ENCODE measurements around the gene ZNF423.
A peak's percentile ranks its signal among the peaks of the same experiment; 100 is the strongest.

ZNF423 gene

DNA sequence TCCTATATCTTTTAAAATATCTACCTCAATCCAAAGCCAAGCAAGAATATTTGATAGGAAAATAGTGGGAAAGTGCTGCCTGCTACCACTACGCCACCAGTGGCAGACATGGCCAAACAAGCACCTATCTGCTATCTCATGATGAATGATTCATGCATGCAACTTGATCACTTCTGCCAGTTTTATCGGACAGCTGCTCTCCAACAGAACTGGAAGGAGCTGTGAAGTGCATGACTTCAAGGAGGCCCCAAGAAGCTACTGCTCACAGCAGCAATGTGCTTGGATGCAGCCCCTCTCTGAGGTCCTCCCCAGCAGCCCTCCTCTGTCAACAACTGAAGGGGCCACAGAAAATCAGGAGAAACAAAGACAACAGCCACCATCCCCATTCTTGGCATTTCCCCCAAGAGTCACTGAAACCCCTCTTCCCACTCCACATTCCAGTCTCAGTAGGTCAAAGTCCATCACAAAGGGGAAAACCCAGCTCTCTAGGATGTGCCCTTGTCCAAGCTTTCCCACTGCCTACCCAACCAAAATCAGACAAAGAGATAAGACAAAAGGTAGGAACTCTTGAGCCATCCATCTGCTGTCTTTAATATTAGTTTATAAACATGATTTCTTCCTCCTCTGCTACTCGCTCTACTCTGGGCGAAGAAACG is 267.1 kb downstream of the ZNF423 start:
- no peak overlapping the region for H3K14ac ChIP-seq (ENCODE audit: low read length in 2 of 2)

GRCh38 chr16:49588026-49588425 is 267.9 kb downstream of the ZNF423 start:
- Histone ChIP-seq H2BK120ac (ENCODE audit: low read depth, low read length) (no peak overlapping the region), H2BK12ac (ENCODE audit: low read length in 2 of 2) (no peak overlapping the region), H2AK5ac (ENCODE audit: low read length, severe bottlenecking) (no peak overlapping the region), H3K36me3 (ENCODE audit: control insufficient read depth in 1 of 2, insufficient read depth in 2 of 2, low read depth in 1 of 2, low read length in 2 of 2) (no peaks in the 10 kb centered on the region), H3K27me3 (ENCODE audit: control insufficient read depth in 1 of 2, insufficient read depth in 1 of 2, low read length in 2 of 2) (peaks cover 0 to 5% of the 10 kb centered on the region in 2 experiments), H3K4ac (ENCODE audit: low read depth in 1 of 2, low read length in 2 of 2) (no peak overlapping the region), H3K4me2 (ENCODE audit: low read length, poor library complexity, severe bottlenecking) (no peak overlapping the region), H3K9ac (ENCODE audit: low read length) (no peak overlapping the region), H3K18ac (ENCODE audit: low read depth in 1 of 2, low read length in 2 of 2) (no peak overlapping the region), H3K23ac (ENCODE audit: low read length in 2 of 2) (no peak overlapping the region), H3K14ac (ENCODE audit: low read length in 2 of 2) (no peak overlapping the region), H2BK5ac (ENCODE audit: low read depth, low read length, poor library complexity, severe bottlenecking) (no peak overlapping the region), H3K9me3 (ENCODE audit: control insufficient read depth, low read length) (no peaks in the 10 kb centered on the region), H4K91ac (ENCODE audit: low read length) (no peak overlapping the region), H3K4me1 (ENCODE audit: control insufficient read depth, insufficient read depth, low read depth, low read length) (peaks cover 4% of the 10 kb centered on the region), H2BK15ac (ENCODE audit: low read depth, poor library complexity, severe bottlenecking) (no peak overlapping the region), H3K4me3 (ENCODE audit: insufficient read depth in 1 of 2, low read depth in 1 of 2, low read length in 2 of 2) (no peak overlapping the region), H2AFZ (ENCODE audit: low read depth, low read length) (no peak overlapping the region), H4K8ac (ENCODE audit: low read length) (no peak overlapping the region), H3K27ac (ENCODE audit: low read length, poor library complexity, severe bottlenecking) (no peak overlapping the region), H3K79me1 (replicated peaks; ENCODE audit: low read length, poor library complexity, severe bottlenecking) (no peaks in the 10 kb centered on the region)
- WGBS: 95% methylated on average over 3 of the region's 3 CpGs
- DNase-seq: no peak

More for the DNA sequence above, 267.1 kb downstream of the ZNF423 start:
- Histone ChIP-seq H3K23ac (ENCODE audit: low read length in 2 of 2) (no peak overlapping the region), H3K27me3 (ENCODE audit: control insufficient read depth in 1 of 2, insufficient read depth in 1 of 2, low read length in 2 of 2) (peaks cover 0 to 5% of the 10 kb centered on the region in 2 experiments), H3K4me2 (ENCODE audit: low read length, poor library complexity, severe bottlenecking) (no peak overlapping the region), H2BK12ac (ENCODE audit: low read length in 2 of 2) (no peak overlapping the region), H2AK5ac (ENCODE audit: low read length, severe bottlenecking) (no peak overlapping the region), H2AFZ (ENCODE audit: low read depth, low read length) (no peak overlapping the region), H2BK15ac (ENCODE audit: low read depth, poor library complexity, severe bottlenecking) (no peak overlapping the region), H3K9me3 (ENCODE audit: control insufficient read depth, low read length) (no peaks in the 10 kb centered on the region), H3K79me1 (replicated peaks; ENCODE audit: low read length, poor library complexity, severe bottlenecking) (peaks cover 2% of the 10 kb centered on the region), H2BK5ac (ENCODE audit: low read depth, low read length, poor library complexity, severe bottlenecking) (no peak overlapping the region), H4K8ac (ENCODE audit: low read length) (no peak overlapping the region), H3K4me3 (ENCODE audit: insufficient read depth in 1 of 2, low read depth in 1 of 2, low read length in 2 of 2) (no peak overlapping the region), H3K9ac (ENCODE audit: low read length) (no peak overlapping the region), H3K36me3 (ENCODE audit: control insufficient read depth in 1 of 2, insufficient read depth in 2 of 2, low read depth in 1 of 2, low read length in 2 of 2) (no peaks in the 10 kb centered on the region), H2BK120ac (ENCODE audit: low read depth, low read length) (no peak overlapping the region), H3K4ac (ENCODE audit: low read depth in 1 of 2, low read length in 2 of 2) (no peak overlapping the region), H3K27ac (ENCODE audit: low read length, poor library complexity, severe bottlenecking) (no peak overlapping the region), H3K4me1 (ENCODE audit: control insufficient read depth, insufficient read depth, low read depth, low read length) (peaks cover 4% of the 10 kb centered on the region), H4K91ac (ENCODE audit: low read length) (no peak overlapping the region), H3K18ac (ENCODE audit: low read depth in 1 of 2, low read length in 2 of 2) (no peak overlapping the region)
- WGBS: 76% methylated on average over 5 of the region's 5 CpGs
- DNase-seq: peak; percentile 30

DNA sequence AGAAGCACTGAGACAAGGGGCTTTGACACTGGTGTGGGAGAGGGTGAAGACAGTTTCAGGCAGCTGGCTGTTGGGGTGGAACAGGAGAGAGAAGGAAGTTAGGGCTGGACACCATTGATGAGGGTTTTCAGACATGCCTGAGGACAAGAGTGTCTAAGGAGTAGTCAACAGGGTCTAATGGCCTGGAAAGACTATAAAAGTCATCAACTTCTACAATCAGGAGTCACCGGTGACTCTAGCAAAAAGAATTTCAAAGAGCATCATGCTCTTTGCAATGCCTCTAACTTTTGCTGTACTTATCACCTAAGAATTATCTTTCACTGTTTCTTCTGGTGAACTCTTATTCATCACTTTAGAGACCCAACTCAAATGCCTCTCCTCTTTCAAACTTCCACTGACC is 268.4 kb downstream of the ZNF423 start:
- Histone ChIP-seq H3K4ac (ENCODE audit: low read depth in 1 of 2, low read length in 2 of 2) (no peak overlapping the region), H3K27ac (ENCODE audit: low read length, poor library complexity, severe bottlenecking) (no peak overlapping the region), H2BK12ac (ENCODE audit: low read length in 2 of 2) (no peak overlapping the region), H4K8ac (ENCODE audit: low read length) (no peak overlapping the region), H3K14ac (ENCODE audit: low read length in 2 of 2) (no peak overlapping the region), H3K4me1 (ENCODE audit: control insufficient read depth, insufficient read depth, low read depth, low read length) (peaks cover 3% of the 10 kb centered on the region), H2AFZ (ENCODE audit: low read depth, low read length) (no peak overlapping the region), H2BK120ac (ENCODE audit: low read depth, low read length) (no peak overlapping the region), H3K4me2 (ENCODE audit: low read length, poor library complexity, severe bottlenecking) (no peak overlapping the region), H2AK5ac (ENCODE audit: low read length, severe bottlenecking) (no peak overlapping the region), H3K9me3 (ENCODE audit: control insufficient read depth, low read length) (no peaks in the 10 kb centered on the region), H3K9ac (ENCODE audit: low read length) (no peak overlapping the region), H3K4me3 (ENCODE audit: insufficient read depth in 1 of 2, low read depth in 1 of 2, low read length in 2 of 2) (no peak overlapping the region), H3K79me1 (replicated peaks; ENCODE audit: low read length, poor library complexity, severe bottlenecking) (no peaks in the 10 kb centered on the region), H4K91ac (ENCODE audit: low read length) (no peak overlapping the region), H3K18ac (ENCODE audit: low read depth in 1 of 2, low read length in 2 of 2) (no peak overlapping the region), H2BK5ac (ENCODE audit: low read depth, low read length, poor library complexity, severe bottlenecking) (no peak overlapping the region), H3K36me3 (ENCODE audit: control insufficient read depth in 1 of 2, insufficient read depth in 2 of 2, low read depth in 1 of 2, low read length in 2 of 2) (no peaks in the 10 kb centered on the region), H2BK15ac (ENCODE audit: low read depth, poor library complexity, severe bottlenecking) (no peak overlapping the region), H3K23ac (ENCODE audit: low read length in 2 of 2) (no peak overlapping the region), H3K27me3 (ENCODE audit: control insufficient read depth in 1 of 2, insufficient read depth in 1 of 2, low read length in 2 of 2) (peaks cover 0 to 5% of the 10 kb centered on the region in 2 experiments)
- DNase-seq: no peak
- WGBS: 96% methylated on average over 1 of the region's 1 CpG

DNA sequence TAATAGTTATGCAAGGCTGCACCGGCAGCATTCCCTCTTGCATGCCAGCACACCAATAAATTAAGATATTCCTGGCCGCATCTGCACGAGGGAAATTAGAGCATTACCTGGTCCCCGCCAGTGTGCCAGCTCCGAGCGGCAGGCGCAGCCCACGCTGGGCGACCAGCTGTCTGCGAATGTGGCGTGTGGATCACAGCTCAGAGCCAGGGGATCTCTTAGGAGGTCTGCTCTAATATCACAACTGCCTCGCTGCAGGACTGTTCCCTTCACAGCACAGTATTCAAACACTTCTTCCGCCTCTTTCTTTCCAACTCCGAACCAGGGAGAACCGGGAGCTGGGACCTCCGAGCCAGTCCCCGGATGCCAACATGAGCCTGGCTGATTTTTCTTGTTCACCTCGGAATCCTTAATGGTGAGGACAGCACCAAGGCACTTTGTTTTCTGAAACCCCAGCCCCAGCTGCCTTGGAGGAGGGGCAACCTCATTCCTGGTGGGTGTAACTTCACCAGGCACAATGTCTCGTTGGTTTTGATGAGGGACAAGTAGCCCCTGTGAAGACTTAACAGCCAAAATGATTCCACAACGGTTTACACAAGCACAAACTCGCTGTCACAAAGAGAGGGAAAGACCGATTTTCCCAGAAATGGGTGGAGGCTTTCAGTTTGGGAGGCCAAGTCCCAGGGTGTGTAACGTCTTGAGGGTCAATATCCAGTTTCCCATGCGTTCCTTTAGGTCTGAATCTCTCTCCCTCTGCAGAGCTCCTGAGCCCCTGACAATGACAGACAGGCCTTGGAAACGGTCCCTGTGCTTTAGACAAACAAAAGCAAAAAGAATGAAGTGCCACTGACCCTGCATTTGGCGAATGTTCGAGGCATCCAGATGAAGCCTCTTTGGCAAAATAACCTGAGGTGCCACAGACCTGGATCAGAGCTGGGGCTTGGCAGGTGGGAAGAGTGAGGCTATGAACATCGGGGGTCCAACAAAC is 269.2 kb downstream of the ZNF423 start:
- no peak overlapping the region for H3K4ac ChIP-seq (ENCODE audit: low read depth in 1 of 2, low read length in 2 of 2)
- no peak overlapping the region for H4K8ac ChIP-seq (ENCODE audit: low read length)
- H3K18ac ChIP-seq (ENCODE audit: low read depth in 1 of 2, low read length in 2 of 2): no peak overlapping the region
- no peak overlapping the region for H4K91ac ChIP-seq (ENCODE audit: low read length)
- no peak overlapping the region for H3K27ac ChIP-seq (ENCODE audit: low read length, poor library complexity, severe bottlenecking)
- no peaks in the 10 kb centered on the region for H3K36me3 ChIP-seq (ENCODE audit: control insufficient read depth in 1 of 2, insufficient read depth in 2 of 2, low read depth in 1 of 2, low read length in 2 of 2)
- no peak overlapping the region for H3K23ac ChIP-seq (ENCODE audit: low read length in 2 of 2)
- no peak overlapping the region for H2BK120ac ChIP-seq (ENCODE audit: low read depth, low read length)
- H2BK15ac ChIP-seq (ENCODE audit: low read depth, poor library complexity, severe bottlenecking): no peak overlapping the region
- no peak overlapping the region for H3K4me2 ChIP-seq (ENCODE audit: low read length, poor library complexity, severe bottlenecking)
- no peak overlapping the region for H2AFZ ChIP-seq (ENCODE audit: low read depth, low read length)
- H3K4me3 ChIP-seq (ENCODE audit: insufficient read depth in 1 of 2, low read depth in 1 of 2, low read length in 2 of 2): peak overlapping the region in 1 of 2 experiments; percentile 66
- WGBS: 87% methylated on average over 28 of the region's 28 CpGs
- H3K27me3 ChIP-seq (ENCODE audit: control insufficient read depth in 1 of 2, insufficient read depth in 1 of 2, low read length in 2 of 2): peaks cover 3 to 9% of the 10 kb centered on the region in 2 experiments
- no peak for DNase-seq
- no peak overlapping the region for H2BK5ac ChIP-seq (ENCODE audit: low read depth, low read length, poor library complexity, severe bottlenecking)
- H3K4me1 ChIP-seq (ENCODE audit: control insufficient read depth, insufficient read depth, low read depth, low read length): peaks cover 2% of the 10 kb centered on the region
- H2BK12ac ChIP-seq (ENCODE audit: low read length in 2 of 2): no peak overlapping the region
- H3K14ac ChIP-seq (ENCODE audit: low read length in 2 of 2): no peak overlapping the region
- H3K79me1 ChIP-seq (replicated peaks; ENCODE audit: low read length, poor library complexity, severe bottlenecking): no peaks in the 10 kb centered on the region
- peak overlapping the region; percentile 33 for H3K9ac ChIP-seq (ENCODE audit: low read length)
- H3K9me3 ChIP-seq (ENCODE audit: control insufficient read depth, low read length): no peaks in the 10 kb centered on the region
- no peak overlapping the region for H2AK5ac ChIP-seq (ENCODE audit: low read length, severe bottlenecking)

All from mesenchymal stem cell (in vitro differentiated cells and primary cell).